Activated CD8-positive, alpha-beta memory T cell treated with anti-CD3 and anti-CD28 coated beads for 24 hours (primary cell): Measurements from ENCODE around the gene EIF4E2.
"Not testable (repeated sequence)": the region's sequence is repeated elsewhere in the genome, so short reads cannot be mapped to it uniquely, and the experiment has no call there.

ENCODE experiments used
- DNase-seq: peaks from one replicate; pipeline ENCODE4 v3.0.0-alpha.2; 2020

EIF4E2 gene

DNA sequence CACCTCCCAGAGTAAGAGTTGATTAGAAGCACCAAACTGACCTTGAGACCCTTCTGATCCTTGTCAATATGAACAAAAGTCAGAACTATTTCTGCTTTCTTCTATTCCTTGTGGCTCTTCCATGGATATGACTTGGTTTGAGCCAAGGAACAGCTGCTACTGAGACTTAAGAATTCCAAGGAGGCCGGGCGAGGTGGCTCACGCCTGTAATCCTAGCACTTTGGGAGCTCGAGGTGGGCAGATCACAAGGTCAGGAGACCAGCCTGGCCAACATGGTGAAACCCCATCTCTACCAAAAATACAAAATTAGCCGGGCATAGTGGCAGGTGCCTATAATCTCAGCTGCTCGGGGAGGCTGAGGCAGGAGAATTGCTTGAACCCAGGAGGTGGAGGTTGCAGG lies 20.0 kb downstream of the EIF4E2 start:
- DNase-seq = not testable (repeated sequence)

DNA sequence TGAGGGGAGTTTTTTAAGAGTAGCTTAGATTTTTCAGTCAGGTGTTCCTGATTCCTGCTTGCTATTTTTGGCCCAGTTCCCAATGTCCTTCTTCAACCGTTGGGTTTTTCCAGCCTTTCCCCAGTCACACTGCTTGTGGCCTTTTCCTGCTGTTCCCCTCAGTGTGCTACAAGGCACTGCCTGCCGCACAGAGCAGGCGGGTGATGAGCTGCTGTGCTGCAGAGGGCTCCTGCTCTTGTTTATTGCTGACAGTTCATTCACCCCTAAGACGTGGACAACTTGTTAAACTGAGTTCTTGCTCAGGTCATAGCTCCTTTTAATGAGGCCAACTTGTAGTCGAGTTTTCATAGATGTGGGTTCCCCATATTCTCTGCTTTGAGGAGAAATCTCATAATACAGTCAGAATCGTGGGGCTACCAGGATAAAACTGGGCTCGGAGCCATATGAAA lies 20.6 kb downstream of the EIF4E2 start:
- no peak for DNase-seq

DNA sequence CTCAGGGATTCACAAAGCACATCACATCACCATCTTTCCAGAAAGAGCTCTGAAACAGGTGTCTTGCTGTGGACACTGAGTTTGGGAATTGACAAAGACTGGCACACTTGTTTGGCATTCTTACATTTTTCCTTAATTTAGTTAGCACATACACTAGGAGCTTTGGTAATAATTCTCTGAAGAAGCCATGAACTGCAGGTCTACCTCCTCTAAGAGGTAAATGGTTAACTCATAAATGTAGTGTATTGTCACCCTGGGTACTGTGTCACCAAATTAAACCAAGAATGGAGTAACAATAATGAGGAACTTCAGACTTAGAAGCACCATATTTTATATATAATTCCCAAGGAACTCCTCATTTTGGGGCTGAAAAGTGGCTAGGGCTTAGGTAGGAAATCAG lies 22.6 kb downstream of the EIF4E2 start:
- no peak for DNase-seq

DNA sequence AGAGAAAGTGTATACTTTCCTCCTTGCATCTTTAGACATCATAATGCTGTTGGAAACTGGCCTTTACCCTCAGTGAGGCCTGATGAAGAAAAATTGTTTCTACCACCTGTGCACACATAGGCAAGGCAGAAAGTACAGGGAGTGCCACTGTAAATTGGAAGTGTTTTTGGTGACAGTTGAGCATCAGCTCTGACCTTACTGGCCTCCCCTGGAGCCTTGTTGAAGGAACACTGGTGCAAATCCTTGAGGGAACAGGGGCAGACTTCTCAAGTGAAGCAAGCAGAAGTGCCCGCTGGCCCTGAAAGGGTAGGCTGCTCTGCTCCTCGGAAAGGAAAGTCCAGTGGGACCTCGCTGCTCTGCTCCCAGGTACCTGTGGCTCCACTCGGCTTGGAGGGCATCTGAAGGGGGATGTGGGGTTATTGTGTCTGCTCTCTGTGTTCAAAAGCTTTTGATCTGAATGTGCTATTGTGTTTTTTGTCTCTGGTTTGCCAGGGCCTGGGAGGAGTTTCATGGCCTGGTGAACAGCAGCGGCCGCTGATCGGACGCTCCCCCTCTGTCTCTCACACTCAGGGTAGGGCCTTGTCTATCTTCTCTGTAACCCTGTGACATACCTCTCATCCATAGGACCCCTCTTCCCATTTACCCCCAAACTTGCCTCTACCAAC lies 23.4 kb downstream of the EIF4E2 start:
- no peak for DNase-seq

DNA sequence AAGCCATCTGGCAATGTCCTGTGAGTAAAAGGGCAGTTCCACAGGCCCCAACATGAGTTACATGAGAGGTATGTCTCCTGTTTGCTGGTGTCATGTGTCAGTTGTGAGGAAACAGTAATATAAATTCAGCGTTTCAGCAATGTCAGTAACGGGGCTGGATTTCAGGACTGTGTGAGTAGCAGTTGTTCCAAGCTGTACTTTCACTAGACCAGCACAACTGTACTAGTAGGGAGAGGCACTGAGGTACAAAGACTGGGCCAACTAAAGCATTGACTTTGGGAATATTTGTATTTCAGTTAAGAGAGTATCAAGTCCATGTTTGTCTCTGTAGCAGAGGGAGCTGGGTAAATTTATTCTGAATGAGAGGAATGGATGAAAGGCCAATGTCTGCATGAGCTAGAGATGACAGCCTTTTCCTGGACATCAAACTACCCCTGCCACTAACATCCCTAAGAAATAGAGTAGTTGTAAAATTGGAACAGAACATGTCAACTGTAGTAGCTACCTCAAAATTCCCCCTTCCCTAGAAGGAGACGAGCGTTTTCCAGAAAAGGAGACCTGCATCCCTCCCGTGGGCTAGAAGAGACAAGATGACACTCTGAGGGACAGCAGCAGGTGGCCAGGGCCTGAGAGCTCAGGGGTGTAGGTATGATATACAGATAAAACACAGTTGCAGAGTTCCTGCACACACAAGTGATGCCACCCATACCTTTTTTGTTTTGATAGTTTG lies 24.4 kb downstream of the EIF4E2 start:
- no peak for DNase-seq

- no peak for DNase-seq
Measured at GRCh38 chr2:232575404-232575746, 24.9 kb downstream of the EIF4E2 start.

GRCh38 chr2:232576995-232577394 lies 26.5 kb downstream of the EIF4E2 start:
- no peak for DNase-seq

DNA sequence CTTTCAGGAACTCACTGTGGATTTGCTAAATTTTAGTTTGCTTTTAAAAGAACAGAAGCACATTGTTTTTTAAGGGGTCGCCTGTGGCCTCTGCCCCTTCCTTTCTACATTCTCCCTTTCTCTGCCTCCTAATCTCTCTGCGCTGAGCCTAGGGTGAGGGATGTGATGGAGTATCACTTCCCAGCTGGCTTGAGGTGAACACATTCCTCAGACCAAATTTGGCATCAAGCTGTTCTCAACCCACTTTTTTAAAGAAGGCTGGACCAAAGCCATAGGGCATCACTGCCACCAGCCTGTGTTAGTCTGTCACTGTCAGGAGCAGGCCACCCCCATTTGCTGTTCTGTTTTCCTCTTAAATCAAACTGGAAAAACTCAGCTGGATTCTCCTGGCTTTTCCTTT lies 27.4 kb downstream of the EIF4E2 start:
- no peak for DNase-seq

DNA sequence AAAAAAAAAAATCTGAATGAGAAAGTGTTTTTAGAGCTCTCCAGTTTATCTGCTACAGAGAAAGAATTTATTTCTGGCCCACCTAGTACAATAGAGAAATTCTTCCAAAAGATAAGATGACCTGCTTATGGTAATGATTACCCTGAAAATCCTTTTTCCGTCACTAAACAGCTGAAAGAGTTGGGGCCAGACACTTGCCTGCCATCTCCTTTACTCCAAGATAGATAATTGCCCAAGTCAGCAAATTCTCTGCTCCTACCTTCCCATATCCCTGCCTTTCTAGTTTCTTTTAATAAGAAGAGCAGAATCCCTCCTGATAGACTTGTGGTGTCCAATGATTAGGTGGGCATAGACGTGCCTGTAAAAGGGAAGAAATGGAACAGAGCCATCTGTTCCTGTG lies 28.1 kb downstream of the EIF4E2 start:
- no peak for DNase-seq

- no peak for DNase-seq
Measured at GRCh38 chr2:232580648-232580981, 30.1 kb downstream of the EIF4E2 start.

DNA sequence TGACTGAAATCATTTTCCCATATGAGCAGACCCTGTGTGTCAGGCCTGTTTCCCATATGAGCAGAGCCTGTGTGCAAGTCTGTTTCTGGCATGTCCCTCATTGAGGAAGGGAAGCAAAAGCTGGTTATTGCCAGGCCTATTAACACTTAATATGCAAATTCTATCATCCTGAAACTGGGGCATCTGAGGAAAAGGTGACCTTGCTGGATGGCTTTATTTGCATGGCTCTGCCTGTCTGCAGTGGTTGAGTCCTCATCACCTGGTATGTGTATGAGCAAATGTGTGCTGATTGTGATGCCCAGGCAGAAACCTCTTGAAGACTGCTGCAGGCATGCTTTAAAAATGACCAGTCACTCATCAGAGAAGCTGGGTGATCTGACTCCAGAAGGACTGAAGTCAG lies 31.2 kb downstream of the EIF4E2 start:
- DNase-seq = no peak

DNA sequence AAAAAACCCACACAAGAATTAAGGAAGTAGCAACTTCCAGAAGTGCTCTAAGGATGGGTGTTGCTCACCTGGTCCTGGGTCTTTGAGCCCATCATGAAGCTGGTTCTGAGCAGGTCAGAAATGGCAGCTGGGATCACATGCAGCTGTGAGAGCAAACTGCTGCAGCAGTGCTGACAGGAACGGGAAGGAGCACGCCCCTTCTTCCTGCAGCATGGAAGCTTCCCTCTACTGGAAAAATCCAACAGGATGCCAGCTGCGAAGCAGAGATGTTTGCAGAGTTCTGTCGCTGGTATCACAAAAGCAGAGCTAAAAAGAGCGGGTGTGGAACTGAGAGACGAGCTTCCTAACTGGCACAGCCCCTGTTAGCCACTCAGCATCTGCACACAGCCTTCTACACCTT lies 33.7 kb downstream of the EIF4E2 start:
- no peak for DNase-seq

GRCh38 chr2:232586943-232587505 lies 36.5 kb downstream of the EIF4E2 start:
- no peak for DNase-seq

DNA sequence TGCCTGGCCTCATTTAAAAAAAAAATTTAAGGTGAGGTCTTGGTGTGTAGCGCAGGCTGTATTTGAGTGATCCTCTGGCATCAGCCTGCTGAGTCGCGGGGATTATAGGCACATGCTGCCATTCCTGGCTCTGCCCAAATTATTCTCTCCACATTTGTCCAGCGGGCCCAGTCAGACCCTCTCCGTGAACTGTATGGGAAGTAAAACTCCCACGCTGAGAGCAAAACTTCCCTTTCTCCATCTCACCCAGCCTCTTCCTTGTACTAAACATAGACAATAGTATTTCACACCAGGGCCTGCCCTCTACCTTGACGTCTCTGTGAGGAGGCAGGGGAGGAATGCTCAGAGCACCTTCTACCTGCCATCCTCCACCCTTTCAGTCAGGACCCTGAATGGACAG lies 37.0 kb downstream of the EIF4E2 start:
- no peak for DNase-seq

- no peak for DNase-seq
Measured at GRCh38 chr2:232588031-232588430, 37.5 kb downstream of the EIF4E2 start.

GRCh38 chr2:232588680-232589585 lies 38.4 kb downstream of the EIF4E2 start:
- no peak for DNase-seq

DNA sequence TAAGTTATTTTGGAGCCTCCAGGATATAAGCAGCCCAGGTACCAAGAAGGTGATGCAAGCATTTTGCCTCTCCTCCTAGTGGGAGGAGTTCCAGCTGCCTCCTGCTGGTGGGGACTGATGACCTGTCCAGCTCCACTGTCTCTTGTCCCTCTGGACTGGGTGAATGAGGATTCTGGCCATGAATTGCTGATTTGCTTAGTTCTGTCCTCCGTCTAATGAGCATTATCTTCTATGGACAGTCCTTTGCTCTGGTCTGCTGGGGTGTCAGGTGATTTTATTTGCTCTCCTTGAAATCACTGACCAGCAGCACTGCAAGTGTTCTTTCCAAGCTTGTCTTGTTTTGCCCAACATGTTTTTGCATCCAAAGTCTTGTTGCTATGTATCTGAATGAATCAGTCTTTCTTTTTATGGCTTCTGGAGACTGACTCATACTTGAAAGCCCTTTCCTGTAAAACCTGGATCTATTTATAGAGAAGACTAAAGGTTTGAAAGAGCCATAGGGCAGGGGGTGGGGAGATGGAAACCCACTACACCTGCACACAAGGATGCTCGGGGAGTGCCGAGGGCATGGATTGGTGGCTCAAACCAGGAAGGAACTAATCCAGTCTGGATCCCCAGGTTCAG lies 42.4 kb downstream of the EIF4E2 start:
- no peak for DNase-seq

DNA sequence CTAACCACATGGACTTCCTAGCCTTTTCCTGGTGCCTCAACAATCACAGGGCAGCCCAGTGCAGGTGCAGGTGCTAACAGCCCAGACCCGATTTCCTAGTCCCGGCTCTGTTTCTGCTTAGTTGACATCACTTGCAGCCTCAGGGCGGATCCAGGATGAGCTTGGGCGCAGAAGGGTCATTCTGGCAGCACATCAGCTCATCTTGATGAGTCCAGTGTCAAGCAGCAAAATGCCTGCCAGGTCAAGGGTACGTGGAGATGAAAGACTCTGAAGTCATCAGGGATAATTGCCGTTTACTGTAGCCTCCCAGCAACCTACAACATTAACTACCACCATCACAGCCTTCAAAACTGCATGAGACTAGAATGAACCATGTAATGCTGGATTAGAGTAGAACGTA lies 43.5 kb downstream of the EIF4E2 start:
- no peak for DNase-seq

DNA sequence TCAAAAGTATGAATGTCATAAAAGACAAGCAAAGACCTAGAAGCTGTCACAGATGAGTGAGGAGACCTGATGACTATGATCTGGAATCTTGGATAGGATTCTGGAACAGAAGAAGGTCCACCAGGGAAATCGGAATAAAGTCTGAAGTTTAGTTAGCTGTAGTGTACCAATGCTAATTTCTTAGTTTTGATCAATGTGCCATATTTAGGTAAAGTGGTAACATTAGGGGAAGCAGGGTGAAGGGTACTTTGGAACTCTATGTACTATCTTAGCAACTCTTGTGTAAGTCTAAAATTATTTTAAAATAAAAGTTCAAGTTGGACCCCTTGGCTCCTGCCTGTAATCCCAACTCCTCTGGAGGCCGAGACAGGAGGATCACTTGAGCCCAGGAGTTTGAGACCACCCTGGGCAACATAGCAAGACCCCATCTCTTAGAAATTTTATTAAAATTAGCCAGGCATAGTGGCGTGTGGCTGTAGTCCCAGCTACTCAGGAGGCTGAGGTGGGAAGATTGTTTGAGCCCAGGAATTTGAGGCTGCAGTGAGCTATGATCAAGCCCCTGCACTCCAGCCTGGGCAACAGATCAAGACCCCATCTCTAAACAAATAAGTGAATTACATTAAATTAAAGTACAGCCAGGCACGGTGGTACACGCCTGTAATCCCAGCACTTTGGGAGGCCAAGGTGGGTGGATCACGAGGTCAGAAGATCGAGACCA lies 47.0 kb downstream of the EIF4E2 start:
- no peak for DNase-seq

GRCh38 chr2:232598293-232598692 lies 47.8 kb downstream of the EIF4E2 start:
- DNase-seq = no peak

- no peak for DNase-seq
Measured at GRCh38 chr2:232600053-232600773, 49.7 kb downstream of the EIF4E2 start.

DNA sequence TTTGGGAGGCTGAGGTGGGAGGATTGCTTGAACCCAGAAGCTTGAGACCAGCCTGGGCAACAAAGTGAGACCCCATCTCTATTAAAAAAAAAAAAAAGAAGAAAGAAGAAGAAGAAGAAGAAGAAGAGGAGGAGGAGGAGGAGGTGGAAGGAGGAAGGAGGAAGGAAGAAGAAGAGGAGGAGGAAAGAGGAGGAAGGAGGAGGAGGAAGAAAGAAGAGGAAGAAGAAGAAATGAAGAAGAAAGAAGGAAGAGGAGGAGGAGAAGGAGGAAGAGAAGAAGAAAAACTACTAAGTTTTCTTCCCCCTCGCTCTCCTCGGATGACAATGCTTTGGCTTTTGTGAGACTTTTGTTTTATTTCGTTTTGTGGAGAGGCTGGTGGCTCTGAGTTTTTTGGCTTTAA lies 52.8 kb downstream of the EIF4E2 start:
- no peak for DNase-seq
